Memory B cell (primary cell): Measurements from ENCODE around the gene LMNTD1.

ENCODE experiments used
- ATAC-seq: fragments of 150-1000 bp; cut with Tn5 transposase; 2 replicates; pipeline ENCODE4 v1.10.0; 2021; ENCODE audit warnings: low read depth, mild to moderate bottlenecking, moderate library complexity
- DNase-seq, 2 donors: peaks; one replicate each; pipeline ENCODE4 v3.0.0; 2022; ENCODE audit warnings: low spot score in 2 of 2
- H3K27ac Mint-ChIP-seq: one replicate; pipeline ENCODE4 v1.8.0; 2022; ENCODE audit warnings: mild to moderate bottlenecking, moderate library complexity, mixed read lengths
- H3K27me3 Mint-ChIP-seq: one replicate; pipeline ENCODE4 v1.8.0; 2022; ENCODE audit warnings: mixed read lengths
- H3K36me3 Mint-ChIP-seq: one replicate; pipeline ENCODE4 v1.8.0; 2022; ENCODE audit warnings: mild to moderate bottlenecking, mixed read lengths
- H3K4me1 Mint-ChIP-seq: one replicate; pipeline ENCODE4 v1.8.0; 2022; ENCODE audit warnings: mixed read lengths
- H3K4me3 Mint-ChIP-seq: one replicate; pipeline ENCODE4 v1.8.0; 2022; ENCODE audit warnings: mild to moderate bottlenecking, moderate library complexity, mixed read lengths
- H3K9me3 Mint-ChIP-seq: one replicate; pipeline ENCODE4 v1.8.0; 2022; ENCODE audit warnings: mixed read lengths

LMNTD1 gene

DNA sequence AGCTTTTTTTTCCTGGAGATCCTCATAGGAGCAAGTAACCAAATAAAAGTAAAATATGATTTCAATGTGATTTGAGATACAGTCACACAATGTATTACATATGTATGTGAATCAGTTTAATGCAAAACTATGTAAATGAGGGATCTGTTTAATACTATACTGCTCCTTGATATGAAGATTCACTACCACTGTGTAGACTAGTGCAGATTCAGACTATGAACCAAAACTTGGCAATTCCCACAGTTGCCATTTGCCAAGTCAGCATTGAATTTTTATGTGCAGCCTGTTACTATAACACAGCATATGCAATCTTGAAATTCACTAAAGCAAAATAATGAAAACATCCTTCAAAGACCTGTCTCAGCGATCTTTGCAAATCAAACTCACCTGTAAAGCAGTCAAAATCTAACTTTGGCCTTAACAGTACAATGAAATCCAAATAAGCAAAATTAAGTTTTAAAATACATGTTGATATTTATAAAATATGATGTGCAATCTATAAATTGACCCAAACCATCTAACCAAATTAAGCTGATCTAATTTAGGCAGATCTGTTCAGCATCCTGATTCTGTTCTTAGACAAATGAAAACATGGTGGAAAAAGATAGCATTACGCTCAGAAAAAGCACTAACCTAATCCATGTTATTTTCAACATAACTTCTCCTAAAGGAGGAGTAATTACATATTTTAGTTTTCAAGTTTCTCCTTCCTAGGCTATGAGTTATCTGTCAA is 25.5 kb upstream of the LMNTD1 start:
- no peak for ATAC-seq
- peaks cover 11% of the 10 kb centered on the region for H3K27me3 Mint-ChIP-seq
- no peak overlapping the region for H3K4me3 Mint-ChIP-seq
- no peak for DNase-seq
- no peaks in the 10 kb centered on the region for H3K9me3 Mint-ChIP-seq
- no peaks in the 10 kb centered on the region for H3K36me3 Mint-ChIP-seq
- no peaks in the 10 kb centered on the region for H3K4me1 Mint-ChIP-seq
- H3K27ac Mint-ChIP-seq = no peak overlapping the region

DNA sequence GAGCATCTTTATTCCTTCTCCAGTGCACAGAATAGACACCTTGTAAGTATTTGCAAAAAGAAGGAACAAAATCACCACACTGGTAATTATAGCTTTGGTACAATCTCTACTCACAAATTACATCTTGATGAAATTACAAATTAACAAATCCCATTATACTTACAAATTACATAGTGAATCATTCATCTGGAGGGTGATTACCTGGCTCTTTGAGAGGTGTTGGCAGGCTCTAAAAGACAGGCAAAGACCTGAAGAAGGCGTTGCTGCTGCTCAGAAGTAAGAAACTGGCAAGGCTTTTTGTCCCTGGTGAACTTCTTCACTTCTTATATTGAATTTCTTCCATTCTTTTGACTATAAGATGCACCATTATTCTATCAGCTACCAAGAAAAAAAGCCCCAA is 21.7 kb upstream of the LMNTD1 start:
- Mint-ChIP-seq H3K4me3 (no peak overlapping the region), H3K36me3 (no peaks in the 10 kb centered on the region), H3K9me3 (no peaks in the 10 kb centered on the region), H3K27me3 (peaks cover 6% of the 10 kb centered on the region), H3K27ac (no peak overlapping the region), H3K4me1 (no peaks in the 10 kb centered on the region)
- DNase-seq (no peak), ATAC-seq (no peak)

DNA sequence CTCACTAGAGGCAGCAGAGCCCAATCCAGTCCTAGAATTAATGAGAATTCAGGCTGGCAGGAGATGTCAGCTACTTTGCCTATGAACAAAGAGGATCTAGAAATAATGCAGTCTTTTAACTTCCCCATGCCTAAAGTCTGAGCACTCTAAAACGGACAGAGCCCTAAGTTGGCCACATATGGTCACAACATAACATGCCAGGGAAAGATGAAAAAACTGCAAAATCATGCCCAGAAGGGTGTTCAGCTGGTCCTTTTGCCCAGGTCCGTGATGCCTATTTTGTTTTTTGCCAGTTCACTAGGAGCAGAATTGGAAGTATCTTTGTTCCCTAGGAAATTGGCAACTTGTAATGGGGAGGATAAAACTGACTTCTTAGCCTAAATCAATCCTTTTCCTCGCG is 20.3 kb upstream of the LMNTD1 start:
- no peaks in the 10 kb centered on the region for H3K36me3 Mint-ChIP-seq
- H3K4me3 Mint-ChIP-seq = no peak overlapping the region
- no peak for ATAC-seq
- H3K27ac Mint-ChIP-seq = no peak overlapping the region
- no peaks in the 10 kb centered on the region for H3K4me1 Mint-ChIP-seq
- peaks cover 3% of the 10 kb centered on the region for H3K27me3 Mint-ChIP-seq
- DNase-seq = no peak
- H3K9me3 Mint-ChIP-seq = no peaks in the 10 kb centered on the region

DNA sequence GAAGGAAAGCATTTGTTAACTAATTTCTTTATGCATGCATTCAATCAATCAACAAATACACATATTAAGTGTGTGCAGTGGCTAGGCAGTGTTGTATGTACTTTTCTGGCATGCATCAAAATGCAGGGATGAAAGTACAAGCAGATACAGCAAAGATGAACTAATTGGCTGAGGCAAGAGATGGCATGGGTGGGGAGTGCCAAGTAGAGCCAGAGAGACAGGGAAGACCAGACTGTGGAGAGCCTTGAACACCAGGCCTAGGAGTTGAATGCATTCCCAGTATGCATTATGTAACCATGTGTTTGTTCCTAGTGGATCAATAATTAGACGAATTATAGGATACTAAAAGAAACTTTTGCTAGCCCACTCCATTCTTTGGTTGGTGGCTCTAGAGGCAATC is 17.3 kb upstream of the LMNTD1 start:
- Mint-ChIP-seq H3K4me1 (no peaks in the 10 kb centered on the region), H3K9me3 (no peaks in the 10 kb centered on the region), H3K4me3 (no peak overlapping the region), H3K36me3 (no peaks in the 10 kb centered on the region), H3K27ac (no peak overlapping the region), H3K27me3 (peaks cover 1% of the 10 kb centered on the region)
- ATAC-seq (no peak), DNase-seq (no peak)

DNA sequence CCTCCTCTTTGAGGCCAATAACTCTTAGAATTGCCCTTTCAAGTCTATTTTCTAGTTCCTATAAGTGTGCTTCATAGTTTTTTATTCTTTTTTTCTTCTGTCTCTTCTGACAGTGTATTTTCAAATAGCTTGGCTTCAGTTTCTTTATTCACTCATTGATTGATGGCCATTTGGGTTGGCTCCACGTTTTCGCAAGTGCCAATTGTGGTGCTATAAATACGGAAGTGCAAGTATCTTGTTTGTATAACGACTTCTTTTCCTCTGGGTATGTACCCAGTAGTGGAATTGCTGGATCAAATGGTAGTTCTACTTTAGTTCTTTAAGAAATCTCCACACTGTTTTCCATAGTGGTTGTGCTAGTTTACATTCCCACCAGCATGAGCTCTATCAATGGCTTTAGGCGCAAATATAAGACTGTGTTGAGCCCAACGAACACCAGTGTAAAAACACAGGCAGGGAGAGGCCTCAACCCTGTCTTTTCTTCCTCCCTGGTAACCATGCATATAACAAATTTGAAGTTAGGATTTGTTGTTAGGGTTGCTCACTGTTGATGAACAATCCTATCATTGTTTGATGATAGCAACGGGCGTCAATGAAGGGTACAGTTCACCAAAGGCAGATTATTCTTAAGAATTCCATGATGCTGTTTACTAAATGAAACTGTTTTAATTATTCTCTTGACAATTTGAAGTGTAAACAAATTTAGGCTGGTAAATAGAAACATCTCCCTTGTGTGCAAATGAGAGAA is 13.3 kb upstream of the LMNTD1 start:
- Mint-ChIP-seq H3K9me3 (no peaks in the 10 kb centered on the region), H3K27ac (no peak overlapping the region), H3K4me1 (no peaks in the 10 kb centered on the region), H3K4me3 (no peak overlapping the region), H3K27me3 (peaks cover 3% of the 10 kb centered on the region), H3K36me3 (no peaks in the 10 kb centered on the region)
- DNase-seq (no peak), ATAC-seq (no peak)

DNA sequence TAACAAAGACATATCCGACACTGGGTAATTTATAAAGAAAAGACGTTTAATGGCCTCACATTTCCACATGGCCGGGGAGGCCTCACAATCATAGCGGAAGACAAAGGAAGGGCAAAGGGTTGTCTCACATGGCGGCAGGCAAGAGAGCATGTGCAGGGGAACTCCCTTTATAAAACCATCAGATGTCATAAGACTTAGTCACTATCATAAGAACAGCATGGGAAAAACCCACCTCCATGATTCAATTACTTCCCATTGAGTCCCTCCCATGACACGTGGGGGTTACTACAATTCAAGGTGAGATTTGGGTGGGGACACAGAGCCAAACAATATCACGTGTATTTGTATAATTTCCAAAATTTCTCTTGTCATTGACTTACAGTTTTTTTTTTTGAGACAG is 5.5 kb upstream of the LMNTD1 start:
- peaks cover 2% of the 10 kb centered on the region for H3K9me3 Mint-ChIP-seq
- DNase-seq (no peak), ATAC-seq (no peak)
- H3K4me3 Mint-ChIP-seq = no peak overlapping the region
- H3K36me3 Mint-ChIP-seq = no peaks in the 10 kb centered on the region
- no peak overlapping the region for H3K27ac Mint-ChIP-seq
- no peaks in the 10 kb centered on the region for H3K4me1 Mint-ChIP-seq
- H3K27me3 Mint-ChIP-seq = peaks cover 4% of the 10 kb centered on the region

DNA sequence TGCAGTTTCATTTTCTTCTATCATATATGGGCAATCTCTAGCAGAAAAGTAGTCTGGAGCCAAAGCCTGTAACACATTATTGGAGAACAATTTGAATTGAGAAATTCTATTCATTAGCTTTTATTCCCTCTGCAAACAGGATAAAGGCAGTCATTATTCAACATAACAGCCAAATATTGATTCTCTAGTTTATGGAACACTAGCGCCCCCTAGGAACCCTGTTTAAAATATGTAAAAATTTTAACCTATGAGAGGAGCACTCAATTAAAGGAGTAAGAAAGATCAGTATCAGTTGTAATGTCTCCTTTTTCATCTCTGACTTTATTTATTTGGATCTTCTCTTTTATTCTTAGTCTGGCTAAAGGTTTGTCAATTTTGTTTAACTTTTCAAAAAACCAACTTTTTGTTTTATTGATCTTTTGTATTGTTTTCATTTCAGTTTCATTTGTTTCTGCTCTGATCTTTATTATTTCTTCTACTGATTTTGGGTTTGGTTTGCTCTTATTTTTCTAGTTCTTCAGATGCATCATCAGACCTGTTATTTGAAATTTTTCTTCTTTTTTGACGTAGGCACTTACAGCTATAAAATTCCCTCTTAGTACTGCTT is 4.8 kb upstream of the LMNTD1 start:
- no peak for ATAC-seq
- H3K9me3 Mint-ChIP-seq = peaks cover 2% of the 10 kb centered on the region
- H3K27me3 Mint-ChIP-seq = peaks cover 4% of the 10 kb centered on the region
- H3K4me3 Mint-ChIP-seq = no peak overlapping the region
- DNase-seq = no peak
- H3K27ac Mint-ChIP-seq = no peak overlapping the region
- no peaks in the 10 kb centered on the region for H3K4me1 Mint-ChIP-seq
- H3K36me3 Mint-ChIP-seq = no peaks in the 10 kb centered on the region

DNA sequence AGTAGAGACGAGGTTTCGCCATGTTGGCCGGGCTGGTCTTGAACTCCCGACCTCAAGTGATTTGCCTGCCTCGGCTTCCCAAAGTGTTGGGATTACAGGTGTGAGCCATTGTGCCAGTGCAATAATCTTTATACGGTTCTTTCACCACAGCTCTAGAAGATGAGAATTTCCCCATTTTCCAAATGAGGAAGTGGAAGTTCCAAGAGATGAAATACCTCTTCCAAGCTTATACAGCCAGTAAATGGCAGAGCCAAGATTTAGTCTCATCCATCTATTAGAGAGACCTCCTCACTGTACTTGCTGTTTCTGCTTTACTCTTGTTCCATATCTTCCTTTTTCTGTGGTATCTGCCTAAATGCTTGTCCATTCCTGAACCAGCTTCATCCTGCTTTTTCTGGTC is 3.1 kb upstream of the LMNTD1 start:
- Mint-ChIP-seq H3K27ac (no peak overlapping the region), H3K4me1 (no peaks in the 10 kb centered on the region), H3K36me3 (no peaks in the 10 kb centered on the region), H3K4me3 (no peak overlapping the region), H3K9me3 (peaks cover 2% of the 10 kb centered on the region), H3K27me3 (peaks cover 4% of the 10 kb centered on the region)
- ATAC-seq = no peak
- DNase-seq = no peak

DNA sequence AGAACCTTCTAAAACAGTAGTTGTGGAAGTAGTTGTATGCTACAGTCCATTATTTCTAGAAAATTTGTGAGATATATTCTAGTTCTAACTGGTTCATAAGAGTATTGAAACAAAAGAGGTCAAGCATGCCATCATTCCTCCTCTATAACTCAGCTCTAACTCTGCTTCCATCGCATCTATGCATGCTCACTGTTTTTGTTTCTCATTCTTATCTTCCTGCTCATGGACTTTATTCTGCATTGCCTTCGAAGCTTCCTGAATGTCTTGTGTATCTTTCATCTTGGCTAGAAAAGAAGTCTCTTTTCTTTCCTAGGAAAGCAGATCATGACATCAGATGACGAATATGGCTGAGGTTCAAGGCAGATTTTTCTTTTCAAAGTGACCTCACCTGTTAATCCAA is 402 bp downstream of the LMNTD1 start:
- Mint-ChIP-seq H3K9me3 (no peaks in the 10 kb centered on the region), H3K36me3 (no peaks in the 10 kb centered on the region), H3K4me1 (no peaks in the 10 kb centered on the region), H3K4me3 (no peak overlapping the region), H3K27me3 (peaks cover 6% of the 10 kb centered on the region), H3K27ac (no peak overlapping the region)
- ATAC-seq = no peak
- DNase-seq = no peak

DNA sequence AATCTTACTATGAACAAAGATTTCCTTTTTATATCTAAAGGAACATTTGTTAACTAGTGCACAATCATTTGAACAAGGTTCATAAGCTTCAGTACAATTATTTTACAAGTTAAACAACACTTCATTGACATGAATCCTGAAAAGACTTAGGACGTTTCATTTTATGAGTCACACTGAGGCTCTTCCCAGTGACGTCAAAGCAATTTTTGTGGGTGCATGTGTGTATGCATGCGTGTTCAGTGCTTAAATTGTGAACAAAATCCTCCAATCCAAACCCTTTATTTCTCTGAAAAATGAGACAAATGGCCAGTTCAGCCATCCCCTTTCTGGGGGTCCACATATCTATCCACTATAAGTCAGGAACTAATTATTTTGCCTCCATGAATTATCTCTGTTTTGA is 2.9 kb downstream of the LMNTD1 start:
- Mint-ChIP-seq H3K36me3 (no peaks in the 10 kb centered on the region), H3K27ac (no peak overlapping the region), H3K27me3 (peaks cover 3% of the 10 kb centered on the region), H3K9me3 (no peaks in the 10 kb centered on the region), H3K4me1 (no peaks in the 10 kb centered on the region), H3K4me3 (no peak overlapping the region)
- ATAC-seq (no peak), DNase-seq (no peak)

DNA sequence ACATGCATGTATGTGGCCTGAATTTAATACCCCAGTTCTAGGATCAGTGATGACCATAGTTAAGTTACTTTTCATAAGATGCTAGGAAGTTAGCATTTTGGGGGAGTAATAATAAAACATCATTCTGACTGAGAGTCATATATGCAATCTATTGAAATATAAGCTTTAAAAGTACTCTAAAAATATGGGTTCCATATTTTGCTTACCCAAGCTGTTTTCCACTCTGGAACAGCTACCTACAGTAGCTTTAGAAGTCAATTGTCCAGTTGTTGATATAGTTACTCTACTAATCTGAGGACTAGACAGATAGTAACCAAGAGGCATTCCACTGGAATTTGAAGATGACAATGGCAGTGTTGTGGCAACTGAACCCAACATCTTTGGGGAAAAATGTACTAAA is 4.0 kb downstream of the LMNTD1 start:
- Mint-ChIP-seq H3K4me3 (no peak overlapping the region), H3K9me3 (no peaks in the 10 kb centered on the region), H3K36me3 (no peaks in the 10 kb centered on the region), H3K4me1 (no peaks in the 10 kb centered on the region), H3K27me3 (peaks cover 3% of the 10 kb centered on the region), H3K27ac (no peak overlapping the region)
- DNase-seq = no peak
- ATAC-seq = no peak

DNA sequence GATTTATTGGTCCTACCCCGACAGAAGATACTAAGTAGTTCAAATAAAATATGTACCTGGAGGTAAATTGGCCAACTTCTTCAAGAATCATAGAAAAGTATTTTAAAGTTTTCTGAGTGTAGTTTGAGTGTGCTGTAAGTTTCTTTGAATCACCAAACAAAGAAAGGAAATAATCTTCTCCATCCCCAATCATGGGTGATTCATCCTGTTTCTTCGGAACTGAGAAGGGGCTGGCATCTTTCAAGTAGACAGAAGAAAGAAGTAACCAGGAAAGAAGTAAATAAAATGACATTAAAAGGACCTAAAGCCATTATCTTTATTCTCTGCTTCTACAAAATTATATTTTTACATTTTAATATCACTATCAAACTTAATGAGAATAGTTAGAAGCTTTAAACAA is 6.8 kb downstream of the LMNTD1 start:
- no peaks in the 10 kb centered on the region for H3K36me3 Mint-ChIP-seq
- no peaks in the 10 kb centered on the region for H3K4me1 Mint-ChIP-seq
- DNase-seq (no peak), ATAC-seq (no peak)
- peaks cover 1% of the 10 kb centered on the region for H3K27me3 Mint-ChIP-seq
- no peaks in the 10 kb centered on the region for H3K9me3 Mint-ChIP-seq
- no peak overlapping the region for H3K27ac Mint-ChIP-seq
- H3K4me3 Mint-ChIP-seq = no peak overlapping the region

DNA sequence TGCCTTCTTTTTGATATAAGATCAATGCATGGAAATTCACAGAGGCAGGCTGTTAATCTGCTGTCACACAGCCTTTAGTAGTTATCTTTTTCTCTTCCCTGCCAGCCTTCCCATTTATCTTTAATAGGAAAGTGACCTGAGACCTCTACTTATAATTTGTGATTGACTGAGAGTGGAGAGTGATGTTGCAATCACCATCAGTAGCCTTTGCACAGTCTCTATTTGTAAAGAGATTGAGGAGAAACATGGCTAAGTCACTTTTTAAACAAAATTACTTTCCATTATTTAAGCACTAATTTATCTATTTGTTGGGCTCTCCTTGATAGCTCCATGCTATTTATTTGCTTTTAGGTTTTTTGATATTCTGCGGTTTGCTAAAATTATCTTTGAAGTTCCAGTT is 19.9 kb downstream of the LMNTD1 start:
- peaks cover 1% of the 10 kb centered on the region for H3K36me3 Mint-ChIP-seq
- DNase-seq (no peak), ATAC-seq (no peak)
- H3K27me3 Mint-ChIP-seq = peaks cover 4% of the 10 kb centered on the region
- H3K4me3 Mint-ChIP-seq = no peak overlapping the region
- H3K4me1 Mint-ChIP-seq = no peaks in the 10 kb centered on the region
- no peak overlapping the region for H3K27ac Mint-ChIP-seq
- H3K9me3 Mint-ChIP-seq = peaks cover 2% of the 10 kb centered on the region

DNA sequence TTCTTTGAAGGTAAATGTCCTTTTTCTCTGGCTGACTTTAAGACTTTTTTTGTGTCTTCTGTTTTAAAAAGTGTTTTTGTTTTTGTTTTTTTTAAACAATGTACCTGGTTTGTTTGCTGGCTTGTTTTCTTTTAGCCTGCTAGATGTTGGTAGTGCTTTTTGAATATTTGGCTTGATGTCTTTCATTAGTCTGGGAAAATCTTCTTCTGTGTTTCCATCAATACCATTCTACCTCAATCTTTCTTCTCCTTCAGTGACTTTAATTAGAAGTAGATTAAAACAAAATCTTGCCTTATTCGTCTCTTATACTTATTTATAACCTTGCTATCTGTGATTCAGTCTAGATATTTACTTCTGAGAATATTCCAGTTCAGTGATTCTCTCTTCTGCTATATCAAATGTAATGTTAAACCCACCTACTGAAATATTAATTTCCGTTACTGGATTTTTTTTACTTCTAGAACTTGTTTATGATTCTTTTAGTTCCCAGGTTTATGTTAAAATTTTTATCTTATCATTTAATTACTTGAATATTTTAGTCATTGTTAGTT is 21.5 kb downstream of the LMNTD1 start:
- Mint-ChIP-seq H3K27ac (no peak overlapping the region), H3K4me3 (no peak overlapping the region)
- ATAC-seq = no peak

More for the DNA sequence above, 21.5 kb downstream of the LMNTD1 start:
- peaks cover 2% of the 10 kb centered on the region for H3K9me3 Mint-ChIP-seq
- no peak for DNase-seq
- no peaks in the 10 kb centered on the region for H3K4me1 Mint-ChIP-seq
- peaks cover 4% of the 10 kb centered on the region for H3K27me3 Mint-ChIP-seq
- H3K36me3 Mint-ChIP-seq = peaks cover 1% of the 10 kb centered on the region
